Measurements from ENCODE around the gene SSUH2.
A peak's percentile ranks its signal among the peaks of the same experiment; 100 is the strongest.

Gene SSUH2

GRCh38 chr3:8635125-8635524 lies 9.5 kb downstream of the SSUH2 start:
- H3K36me3 ChIP-seq = no peaks in the 10 kb centered on the region
- H3K27me3 ChIP-seq (ENCODE audit: insufficient read depth, low read depth, severe bottlenecking) = no peaks in the 10 kb centered on the region
- H3K4me3 ChIP-seq (ENCODE audit: low read depth, low read length) = no peak overlapping the region
- DNase-seq = no peak
- H3K27ac ChIP-seq = no peak overlapping the region
- H3K9me3 ChIP-seq (ENCODE audit: severe bottlenecking) = no peaks in the 10 kb centered on the region
- TF ChIP-seq, protein P1, sequence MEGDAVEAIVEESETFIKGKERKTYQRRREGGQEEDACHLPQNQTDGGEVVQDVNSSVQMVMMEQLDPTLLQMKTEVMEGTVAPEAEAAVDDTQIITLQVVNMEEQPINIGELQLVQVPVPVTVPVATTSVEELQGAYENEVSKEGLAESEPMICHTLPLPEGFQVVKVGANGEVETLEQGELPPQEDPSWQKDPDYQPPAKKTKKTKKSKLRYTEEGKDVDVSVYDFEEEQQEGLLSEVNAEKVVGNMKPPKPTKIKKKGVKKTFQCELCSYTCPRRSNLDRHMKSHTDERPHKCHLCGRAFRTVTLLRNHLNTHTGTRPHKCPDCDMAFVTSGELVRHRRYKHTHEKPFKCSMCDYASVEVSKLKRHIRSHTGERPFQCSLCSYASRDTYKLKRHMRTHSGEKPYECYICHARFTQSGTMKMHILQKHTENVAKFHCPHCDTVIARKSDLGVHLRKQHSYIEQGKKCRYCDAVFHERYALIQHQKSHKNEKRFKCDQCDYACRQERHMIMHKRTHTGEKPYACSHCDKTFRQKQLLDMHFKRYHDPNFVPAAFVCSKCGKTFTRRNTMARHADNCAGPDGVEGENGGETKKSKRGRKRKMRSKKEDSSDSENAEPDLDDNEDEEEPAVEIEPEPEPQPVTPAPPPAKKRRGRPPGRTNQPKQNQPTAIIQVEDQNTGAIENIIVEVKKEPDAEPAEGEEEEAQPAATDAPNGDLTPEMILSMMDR (IDR thresholded peaks at IDR 0.05; ENCODE audit: low read depth, low read length) = no peak

DNA sequence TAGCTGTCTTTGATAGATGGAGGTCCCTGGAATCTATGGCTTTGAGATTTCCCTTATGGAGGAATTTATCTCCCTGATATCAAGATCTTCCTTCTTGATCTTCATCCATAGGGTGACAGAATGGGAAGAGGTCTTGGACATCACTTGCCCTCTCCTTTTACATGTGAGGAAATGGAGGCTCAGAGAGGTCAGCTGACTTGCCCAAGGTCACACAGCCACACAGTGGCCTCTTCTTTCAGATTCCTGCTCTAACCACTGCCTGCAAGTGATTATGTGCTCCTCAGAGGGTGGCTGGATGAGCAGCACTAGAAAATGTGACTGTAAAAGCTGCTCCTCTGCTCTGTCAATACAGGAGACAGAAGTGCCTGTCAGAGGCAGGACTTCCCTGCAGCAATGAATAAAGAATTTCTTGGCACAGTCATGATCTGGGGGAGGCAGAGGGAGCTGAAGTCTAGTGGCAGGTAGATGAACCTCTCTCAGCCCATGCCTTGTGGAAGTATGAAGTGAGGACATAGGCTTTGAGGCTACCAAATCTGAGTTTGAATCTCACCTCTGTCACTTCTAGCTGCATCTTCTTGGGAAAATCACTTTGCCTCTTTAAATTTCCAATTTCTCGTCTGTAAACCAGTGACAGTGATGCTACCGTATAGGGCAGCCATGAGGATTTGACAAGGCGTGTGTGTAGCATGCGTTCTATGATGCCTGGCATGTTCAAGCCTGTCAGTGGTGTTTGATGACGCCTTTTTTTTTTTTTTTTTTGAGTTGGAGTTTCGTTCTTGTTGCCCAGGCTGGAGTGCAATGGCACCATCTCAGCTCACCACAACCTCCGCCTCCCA lies 12.0 kb downstream of the SSUH2 start:
- H3K9me3 ChIP-seq (ENCODE audit: severe bottlenecking) = no peaks in the 10 kb centered on the region
- TF ChIP-seq, protein P1 (IDR thresholded peaks at IDR 0.05; ENCODE audit: low read depth, low read length) = no peak

DNA sequence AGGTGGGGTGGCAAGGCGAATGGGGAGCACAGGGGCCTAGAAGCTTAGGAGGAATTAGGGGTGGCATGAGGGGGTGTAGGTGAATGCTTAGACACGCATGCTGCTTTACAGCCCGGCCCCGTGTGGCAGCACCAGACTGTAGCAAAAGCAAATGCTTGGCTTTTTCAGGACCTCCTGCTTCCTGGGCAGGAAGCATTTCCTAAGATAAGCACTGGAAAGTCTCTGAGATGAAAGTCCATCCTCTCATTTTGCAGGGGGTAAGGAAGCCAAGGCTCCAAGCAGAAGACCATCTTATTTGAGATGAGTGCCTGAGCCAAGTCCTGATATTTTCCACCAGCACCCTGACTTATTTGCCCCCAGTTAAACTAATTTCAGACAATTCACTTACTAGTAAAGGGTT lies 12.9 kb downstream of the SSUH2 start:
- Histone ChIP-seq H3K9me3 (ENCODE audit: severe bottlenecking) (no peaks in the 10 kb centered on the region), H3K27ac (no peak overlapping the region), H3K27me3 (ENCODE audit: insufficient read depth, low read depth, severe bottlenecking) (no peaks in the 10 kb centered on the region), H3K4me3 (ENCODE audit: low read depth, low read length) (no peak overlapping the region), H3K36me3 (no peaks in the 10 kb centered on the region)
- DNase-seq = peak; percentile 35
- TF ChIP-seq, protein P1 (IDR thresholded peaks at IDR 0.05; ENCODE audit: low read depth, low read length) = peak; percentile 22; the same call in 1 of the 2 replicates

More for the DNA sequence above, 12.0 kb downstream of the SSUH2 start:
- no peak overlapping the region for H3K27ac ChIP-seq
- no peaks in the 10 kb centered on the region for H3K36me3 ChIP-seq
- H3K27me3 ChIP-seq (ENCODE audit: insufficient read depth, low read depth, severe bottlenecking) = no peaks in the 10 kb centered on the region
- no peak for DNase-seq
- no peak overlapping the region for H3K4me3 ChIP-seq (ENCODE audit: low read depth, low read length)

DNA sequence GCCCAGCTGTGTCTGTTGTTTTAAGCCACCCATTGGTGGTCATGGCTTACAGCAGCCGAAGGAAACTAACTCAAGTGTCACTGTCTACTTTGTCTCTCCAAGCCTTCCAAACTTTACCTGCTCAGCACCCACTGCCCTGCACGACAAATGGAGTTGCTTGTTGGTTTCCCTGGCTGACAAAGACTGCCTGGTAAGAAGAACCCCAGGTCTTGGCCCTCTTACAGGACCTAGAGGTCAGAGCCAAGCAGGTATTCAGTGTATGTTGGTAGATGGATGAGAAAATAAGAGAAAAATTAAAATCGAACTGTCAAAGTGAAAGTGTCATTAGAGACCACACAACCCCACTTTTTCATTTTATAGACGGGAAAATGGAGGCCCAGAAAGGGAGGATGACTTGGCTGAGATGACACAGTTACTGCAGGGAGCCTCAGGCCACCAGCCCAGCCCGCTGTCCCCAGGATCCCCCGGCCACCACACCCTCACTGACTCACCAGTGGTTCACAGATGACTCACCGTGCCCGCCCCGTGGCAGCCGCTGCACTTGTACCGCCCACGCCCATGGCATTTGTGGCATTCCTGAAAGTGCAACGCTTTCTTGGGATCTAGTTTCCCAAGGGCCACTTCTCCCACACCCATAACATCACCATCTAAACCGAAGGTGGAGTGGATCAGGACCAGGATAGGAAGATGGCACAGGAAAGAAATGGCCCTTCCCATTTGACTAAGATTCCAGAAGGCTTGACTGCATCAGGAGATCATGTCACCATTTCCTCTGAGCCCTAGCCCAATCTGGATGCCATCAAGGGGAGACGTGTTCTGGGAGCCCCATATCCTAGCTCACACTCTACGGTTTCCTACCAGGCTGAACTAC lies 15.2 kb downstream of the SSUH2 start:
- Histone ChIP-seq H3K27ac (no peak overlapping the region), H3K9me3 (ENCODE audit: severe bottlenecking) (no peaks in the 10 kb centered on the region), H3K36me3 (no peaks in the 10 kb centered on the region), H3K27me3 (ENCODE audit: insufficient read depth, low read depth, severe bottlenecking) (no peaks in the 10 kb centered on the region), H3K4me3 (ENCODE audit: low read depth, low read length) (no peak overlapping the region)
- TF ChIP-seq, protein P1 (IDR thresholded peaks at IDR 0.05; ENCODE audit: low read depth, low read length) = no peak
- DNase-seq = no peak

DNA sequence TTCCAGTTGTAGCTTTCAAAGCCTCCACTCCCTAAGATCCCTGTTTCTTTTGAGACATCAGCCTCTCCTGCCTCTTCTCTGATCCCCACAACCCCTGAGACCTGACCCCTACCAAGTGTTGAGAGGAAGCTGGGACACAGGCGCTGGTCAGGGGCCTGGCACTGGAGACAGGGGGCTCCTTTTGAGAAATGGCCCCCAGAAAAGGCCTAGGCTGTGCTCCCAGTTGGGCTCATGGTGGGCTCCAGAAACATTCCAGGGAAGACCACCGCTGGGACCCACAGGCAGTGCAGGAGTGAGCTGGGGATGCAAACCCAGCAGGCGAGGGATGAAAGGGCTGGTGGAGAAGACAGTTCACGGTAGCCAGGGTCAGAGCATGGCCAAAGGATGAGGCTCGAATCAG lies 16.6 kb downstream of the SSUH2 start:
- H3K27me3 ChIP-seq (ENCODE audit: insufficient read depth, low read depth, severe bottlenecking) = no peaks in the 10 kb centered on the region
- H3K9me3 ChIP-seq (ENCODE audit: severe bottlenecking) = no peaks in the 10 kb centered on the region
- DNase-seq = no peak
- TF ChIP-seq, protein P1 (IDR thresholded peaks at IDR 0.05; ENCODE audit: low read depth, low read length) = no peak
- H3K27ac ChIP-seq = no peak overlapping the region
- H3K36me3 ChIP-seq = no peaks in the 10 kb centered on the region
- H3K4me3 ChIP-seq (ENCODE audit: low read depth, low read length) = no peak overlapping the region

All from WERI-Rb-1 (cell line).